Endometrium (tissue), 2 donors: ENCODE results near the gene FILIP1L.

Source experiments
- FAIRE-seq: peaks from 2 replicates; lab custom pipeline; 2012; peaks lifted over from hg19 to GRCh38; lab: Jason Lieb, UNC
- donor health status: control.
- donor health status: control.

Gene FILIP1L

GRCh38 chr3:99972380-99973104 is 141.8 kb downstream of the FILIP1L start:
- FAIRE-seq = no peak

- FAIRE-seq = no peak
These were observed 142.5 kb downstream of the FILIP1L start for GRCh38 chr3:99971761-99972160.

- no peak for FAIRE-seq
These were observed 144.1 kb downstream of the FILIP1L start for GRCh38 chr3:99970198-99970597.

- FAIRE-seq = no peak
These were observed 145.2 kb downstream of the FILIP1L start for GRCh38 chr3:99969136-99969535.

GRCh38 chr3:99967796-99968195 is 146.5 kb downstream of the FILIP1L start:
- FAIRE-seq = no peak

GRCh38 chr3:99966662-99967416 is 147.5 kb downstream of the FILIP1L start:
- no peak for FAIRE-seq

GRCh38 chr3:99965681-99966408 is 148.5 kb downstream of the FILIP1L start:
- FAIRE-seq = no peak

- FAIRE-seq = no peak
These were observed 149.2 kb downstream of the FILIP1L start for GRCh38 chr3:99965077-99965476.

GRCh38 chr3:99962703-99963102 is 151.6 kb downstream of the FILIP1L start:
- FAIRE-seq = no peak

- FAIRE-seq = no peak
These were observed 152.4 kb downstream of the FILIP1L start for GRCh38 chr3:99961756-99962515.

GRCh38 chr3:99960941-99961340 is 153.4 kb downstream of the FILIP1L start:
- FAIRE-seq = peak; percentile 23

- FAIRE-seq = no peak
These were observed 154.0 kb downstream of the FILIP1L start for GRCh38 chr3:99960123-99960878.

GRCh38 chr3:99958222-99958912 is 155.9 kb downstream of the FILIP1L start:
- no peak for FAIRE-seq

GRCh38 chr3:99957151-99957796 is 157.0 kb downstream of the FILIP1L start:
- FAIRE-seq = no peak

- FAIRE-seq = no peak
These were observed 158.3 kb downstream of the FILIP1L start for GRCh38 chr3:99955773-99956562.

GRCh38 chr3:99954914-99955644 is 159.2 kb downstream of the FILIP1L start:
- no peak for FAIRE-seq

- no peak for FAIRE-seq
These were observed 160.7 kb downstream of the FILIP1L start for GRCh38 chr3:99953596-99953995.

- FAIRE-seq = no peak
These were observed 162.0 kb downstream of the FILIP1L start for GRCh38 chr3:99952306-99952705.

- no peak for FAIRE-seq
These were observed 162.6 kb downstream of the FILIP1L start for GRCh38 chr3:99951701-99952100.
